OCI-LY7 (cell line): ENCODE data around the gene WASHC4. TPM values are rescaled to one million over a fixed set of nuclear protein-coding genes. Genes with fewer than 3 reads are reported as not detected.

Experiments used
- BruUV-seq: library from RNA; stranded (reverse); fragments of 400-500 nt; replicated peaks from 2 replicates; lab custom pipeline; 2021; lab: Mats Ljungman, UMichigan
- CTCF ChIA-PET: fragments of 300-600 bp; sonication (Branson Sonifier 250); formaldehyde crosslinking; loops from one replicate; lab custom pipeline; 2022; ENCODE audit warnings: antibody characterized with exemption; ENCODE audit not compliant: unreplicated experiment; lab: Charles Lee
- POLR2A ChIA-PET: fragments of 300-600 bp; sonication (Branson Sonifier 250); formaldehyde crosslinking; loops from one replicate; lab custom pipeline; 2022; ENCODE audit warnings: antibody characterized with exemption; lab: Charles Lee
- DNase-seq: peaks from one replicate; pipeline ENCODE4 v3.0.0-alpha.2; 2015; ENCODE audit warnings: low spot score
- H2AFZ ChIP-seq: fragments of 200-600 bp; sonication (generic), shearing (Covaris generic); 2 replicates; pipeline ENCODE4 v1.6.1; 2014; ENCODE audit warnings: mild to moderate bottlenecking, antibody characterized with exemption, low read length, moderate library complexity
- H3K27ac ChIP-seq: fragments of 200-600 bp; sonication (generic); 2 replicates; pipeline ENCODE4 v1.5.1; 2014; ENCODE audit warnings: mixed run types, low read depth, mild to moderate bottlenecking, moderate library complexity, low read length, inconsistent platforms; ENCODE audit not compliant: poor library complexity, severe bottlenecking
- H3K36me3 ChIP-seq: fragments of 200-600 bp; sonication (generic); 2 replicates; pipeline ENCODE4 v1.6.1; 2014; ENCODE audit warnings: mild to moderate bottlenecking, antibody characterized with exemption, low read length, moderate library complexity, mixed read lengths; ENCODE audit not compliant: insufficient read depth
- H3K4me1 ChIP-seq: fragments of 200-600 bp; sonication (generic); 2 replicates; pipeline ENCODE4 v1.5.1; 2014; ENCODE audit warnings: mild to moderate bottlenecking, low read length; ENCODE audit not compliant: insufficient read depth, poor library complexity, severe bottlenecking
- H3K4me2 ChIP-seq: fragments of 200-600 bp; sonication (generic); 2 replicates; pipeline ENCODE4 v1.6.1; 2014; ENCODE audit warnings: mild to moderate bottlenecking, low read length
- H3K4me3 ChIP-seq: fragments of 200-600 bp; sonication (generic); 2 replicates; pipeline ENCODE4 v1.5.1; 2014; ENCODE audit warnings: mild to moderate bottlenecking, low read depth, low read length; ENCODE audit not compliant: poor library complexity, severe bottlenecking
- H3K79me2 ChIP-seq: fragments of 200-600 bp; sonication (generic); 2 replicates; pipeline ENCODE4 v1.6.1; 2016; ENCODE audit warnings: low read depth, mild to moderate bottlenecking, low read length, moderate library complexity, mixed read lengths; ENCODE audit not compliant: insufficient read depth
- H3K9me2 ChIP-seq: fragments of 200-600 bp; sonication (generic); 2 replicates; pipeline ENCODE4 v1.6.1; 2016; ENCODE audit warnings: mild to moderate bottlenecking, low read length, mixed read lengths; ENCODE audit not compliant: insufficient read depth
- H3K9me3 ChIP-seq: fragments of 200-600 bp; sonication (generic); 2 replicates; pipeline ENCODE4 v1.6.1; 2014; ENCODE audit warnings: mild to moderate bottlenecking, mixed run types, low read length, mixed read lengths
- H4K20me1 ChIP-seq: fragments of 200-600 bp; sonication (generic); 2 replicates; pipeline ENCODE4 v1.6.1; 2014; ENCODE audit warnings: mild to moderate bottlenecking, antibody characterized with exemption, low read length, moderate library complexity, mixed read lengths; ENCODE audit not compliant: insufficient read depth
- EZH2phosphoT487 ChIP-seq: fragments of 200-600 bp; sonication (generic); IDR thresholded peaks from 2 replicates; pipeline ENCODE4 v1.6.1; 2018; ENCODE audit warnings: low read depth, borderline replicate concordance, mild to moderate bottlenecking, mixed run types, antibody characterized with exemption, low read length, moderate library complexity, mixed read lengths
- intact Hi-C: fragments of 100-400 bp; cut with micrococcal nuclease; formaldehyde crosslinking; loops from one replicate; pipeline ENCODE4 v1.10.0; 2022; ENCODE audit not compliant: unreplicated experiment
- total RNA-seq, 2 experiments: library from RNA; depleted of rRNA in 1 of 2; stranded (reverse); fragments of >200 nt in 1 of 2; shearing (Covaris generic) in 1 of 2; gene quantifications; 2 replicates each; pipeline ENCODE4 v1.2.3, GENCODE V29; 2014 to 2022
- TF ChIP-seq, protein P1 (sequence below): fragments of 200-600 bp; sonication (generic); conservative IDR thresholded peaks from 2 replicates; pipeline ENCODE4 v1.5.1; 2014; ENCODE audit warnings: mild to moderate bottlenecking, antibody characterized with exemption, low read length, moderate library complexity, mixed read lengths

Gene WASHC4
- total RNA-seq, 2 experiments from 2014 or later: 54.8 to 71.8 TPM

DNA sequence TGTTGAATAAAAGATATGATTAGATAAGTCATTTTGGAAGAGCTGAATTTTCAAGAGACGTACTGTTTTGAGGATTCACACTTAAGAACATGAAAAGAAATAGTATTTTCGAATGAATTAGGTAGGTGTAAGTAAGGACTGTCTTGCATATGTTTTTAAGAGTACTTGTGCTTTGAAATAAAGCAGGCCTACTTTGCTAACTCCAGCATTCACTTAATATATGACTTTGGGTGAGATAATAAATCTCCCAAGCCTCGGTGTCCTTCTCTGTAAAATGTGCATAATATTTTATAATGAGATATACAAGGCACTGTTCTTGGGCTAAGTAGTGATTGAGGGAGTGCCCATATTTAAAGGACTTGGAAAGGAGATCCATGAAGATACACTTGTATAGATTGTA is 54.6 kb downstream of the WASHC4 start:
- intact Hi-C loops: loop anchor here (5.0 kb wide), 1 partner anchor 35 kb away; no protein-coding TSS in a partner anchor
- BruUV-seq: no TSS peak
- H3K27ac ChIP-seq: no peak overlapping the region

DNA sequence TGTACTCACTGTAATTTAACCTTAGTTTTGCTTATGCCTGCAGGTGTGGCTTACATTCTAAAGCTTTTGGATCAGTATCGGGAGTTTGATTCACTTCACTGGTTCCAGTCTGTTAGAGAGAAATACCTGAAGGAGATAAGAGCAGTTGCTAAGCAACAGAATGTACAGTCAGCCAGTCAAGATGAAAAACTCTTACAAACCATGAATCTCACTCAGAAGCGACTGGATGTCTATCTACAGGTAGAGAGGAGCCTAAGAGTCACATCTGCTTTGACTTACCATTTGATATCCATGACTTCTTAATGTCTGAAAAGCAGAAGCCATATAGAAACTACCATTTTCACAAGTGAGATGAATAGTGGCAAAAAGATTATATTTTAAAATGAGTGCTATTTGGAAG is 56.5 kb downstream of the WASHC4 start:
- intact Hi-C loops: loop anchor here (5.0 kb wide), 1 partner anchor 37 kb away; no protein-coding TSS in a partner anchor
- Histone ChIP-seq H2AFZ (no peak overlapping the region), H3K4me1 (no peaks in the 10 kb centered on the region), H3K9me3 (no peaks in the 10 kb centered on the region), H3K27ac (no peak overlapping the region), H4K20me1 (no peaks in the 10 kb centered on the region), H3K4me3 (no peak overlapping the region), H3K79me2 (no peaks in the 10 kb centered on the region; the same call in 1 of the 2 replicates), H3K4me2 (no peak overlapping the region), H3K36me3 (peaks cover 96% of the 10 kb centered on the region), H3K9me2 (no peaks in the 10 kb centered on the region)
- no peak for DNase-seq
- TF ChIP-seq, protein P1, sequence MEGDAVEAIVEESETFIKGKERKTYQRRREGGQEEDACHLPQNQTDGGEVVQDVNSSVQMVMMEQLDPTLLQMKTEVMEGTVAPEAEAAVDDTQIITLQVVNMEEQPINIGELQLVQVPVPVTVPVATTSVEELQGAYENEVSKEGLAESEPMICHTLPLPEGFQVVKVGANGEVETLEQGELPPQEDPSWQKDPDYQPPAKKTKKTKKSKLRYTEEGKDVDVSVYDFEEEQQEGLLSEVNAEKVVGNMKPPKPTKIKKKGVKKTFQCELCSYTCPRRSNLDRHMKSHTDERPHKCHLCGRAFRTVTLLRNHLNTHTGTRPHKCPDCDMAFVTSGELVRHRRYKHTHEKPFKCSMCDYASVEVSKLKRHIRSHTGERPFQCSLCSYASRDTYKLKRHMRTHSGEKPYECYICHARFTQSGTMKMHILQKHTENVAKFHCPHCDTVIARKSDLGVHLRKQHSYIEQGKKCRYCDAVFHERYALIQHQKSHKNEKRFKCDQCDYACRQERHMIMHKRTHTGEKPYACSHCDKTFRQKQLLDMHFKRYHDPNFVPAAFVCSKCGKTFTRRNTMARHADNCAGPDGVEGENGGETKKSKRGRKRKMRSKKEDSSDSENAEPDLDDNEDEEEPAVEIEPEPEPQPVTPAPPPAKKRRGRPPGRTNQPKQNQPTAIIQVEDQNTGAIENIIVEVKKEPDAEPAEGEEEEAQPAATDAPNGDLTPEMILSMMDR: no peak
- TF ChIP-seq EZH2phosphoT487: no peak
- ChIA-PET POLR2A (interaction anchor here (1.2 kb wide), 1 partner anchor 19 kb away, joined by 3 read pairs; no protein-coding TSS in a partner anchor), CTCF (no interaction called here)
- BruUV-seq: no TSS peak

More for the DNA sequence above, 54.6 kb downstream of the WASHC4 start:
- TF ChIP-seq, protein P1: no peak
- TF ChIP-seq EZH2phosphoT487: no peak
- ChIA-PET POLR2A (interaction anchor here (0.6 to 1.3 kb wide), 3 partner anchors 9 to 930 kb away, joined by 3 to 5 read pairs (median 4); no protein-coding TSS in a partner anchor), CTCF (no interaction called here)
- Histone ChIP-seq H3K9me2 (no peaks in the 10 kb centered on the region), H3K4me2 (no peak overlapping the region), H3K4me3 (no peak overlapping the region), H3K79me2 (no peaks in the 10 kb centered on the region; the same call in 1 of the 2 replicates), H3K36me3 (peaks cover 97% of the 10 kb centered on the region), H2AFZ (no peak overlapping the region), H3K9me3 (no peaks in the 10 kb centered on the region), H3K4me1 (no peaks in the 10 kb centered on the region), H4K20me1 (no peaks in the 10 kb centered on the region)
- no peak for DNase-seq

DNA sequence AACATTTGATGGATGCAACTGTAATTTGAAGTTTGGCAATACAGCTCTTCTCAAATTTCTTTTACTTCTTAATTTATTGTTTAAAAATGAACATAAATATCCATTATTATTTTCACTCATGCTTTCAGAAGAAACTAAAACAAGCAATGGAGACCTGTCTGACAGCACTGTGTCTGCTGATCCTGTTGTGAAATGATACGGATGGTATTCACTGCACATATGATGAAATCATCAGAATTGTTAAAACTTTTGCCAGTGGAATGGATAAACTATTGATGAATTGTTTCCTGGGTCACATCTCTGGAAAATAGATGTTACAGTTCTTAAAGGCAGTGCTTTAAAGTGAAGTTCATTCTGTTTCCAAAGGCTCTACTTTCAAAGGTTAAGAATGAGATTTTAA is 59.2 kb downstream of the WASHC4 start:
- BruUV-seq: no TSS peak
- H3K27ac ChIP-seq: no peak overlapping the region
- H3K4me3 ChIP-seq: no peak overlapping the region
- H3K9me3 ChIP-seq: no peaks in the 10 kb centered on the region
- no peaks in the 10 kb centered on the region; the same call in 1 of the 2 replicates for H3K79me2 ChIP-seq
- no peak overlapping the region for H2AFZ ChIP-seq
- TF ChIP-seq, protein P1: no peak
- no peak for TF ChIP-seq EZH2phosphoT487
- peaks cover 95% of the 10 kb centered on the region for H3K36me3 ChIP-seq
- H4K20me1 ChIP-seq: no peaks in the 10 kb centered on the region
- no peaks in the 10 kb centered on the region for H3K9me2 ChIP-seq
- CTCF ChIA-PET: no interaction called here
- POLR2A ChIA-PET: interaction anchor here (1.2 kb wide), 1 partner anchor 31 kb away, joined by 3 read pairs; no protein-coding TSS in a partner anchor
- no peak overlapping the region for H3K4me2 ChIP-seq
- DNase-seq: no peak
- intact Hi-C loops: no loop called here
- no peaks in the 10 kb centered on the region for H3K4me1 ChIP-seq
